ENCODE results near the gene SBF1.
A peak's percentile ranks its signal among the peaks of the same experiment; 100 is the strongest.

- TF ChIP-seq CTCF (IDR thresholded peaks at IDR 0.05) = peak in 1 of 5 experiments; percentile 11
- no peak for TF ChIP-seq POLR2A (IDR thresholded peaks at IDR 0.05)
- TF ChIP-seq EP300 (IDR thresholded peaks at IDR 0.05; ENCODE audit: low read depth) = no peak
These were observed 18.2 kb downstream of the SBF1 start for GRCh38 chr22:50456466-50457234.

Measured in transverse colon (tissue), 3 donors.